ENCODE measurements around the gene ARL14EPL.
"Not testable (repeated sequence)": the region's sequence is repeated elsewhere in the genome, so short reads cannot be mapped to it uniquely, and the experiment has no call there.

ARL14EPL gene

GRCh38 chr5:116058346-116058936 is 26.2 kb downstream of the ARL14EPL start:
- FAIRE-seq = no peak

GRCh38 chr5:116062352-116062751 is 30.1 kb downstream of the ARL14EPL start:
- no peak for FAIRE-seq

GRCh38 chr5:116063950-116064349 is 31.7 kb downstream of the ARL14EPL start:
- FAIRE-seq = no peak

GRCh38 chr5:116068028-116068632 is 35.9 kb downstream of the ARL14EPL start:
- peak; percentile 94 for FAIRE-seq

GRCh38 chr5:116071211-116071610 is 38.9 kb downstream of the ARL14EPL start:
- no peak for FAIRE-seq

GRCh38 chr5:116075191-116075831 is 43.0 kb downstream of the ARL14EPL start:
- FAIRE-seq = no peak

DNA sequence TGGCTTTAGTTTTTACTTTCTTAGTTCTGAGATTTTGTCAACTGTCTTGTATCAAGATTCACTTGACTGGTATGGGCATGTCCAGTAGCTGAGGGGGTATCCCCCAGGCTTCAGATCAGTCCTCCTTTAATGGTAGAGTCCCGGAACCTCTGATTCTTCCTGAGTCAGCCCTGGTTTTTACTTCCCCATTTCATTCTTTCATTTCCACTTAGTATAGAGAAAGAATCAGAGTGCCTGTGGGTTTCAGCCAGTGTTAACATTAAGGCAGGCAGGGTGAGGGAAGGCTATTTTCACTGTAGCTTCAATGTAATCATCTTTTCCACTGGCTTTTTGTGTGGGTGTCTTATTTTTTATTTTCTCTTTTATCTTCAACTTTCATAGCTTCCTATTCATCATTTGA is 44.2 kb downstream of the ARL14EPL start:
- FAIRE-seq = no peak

DNA sequence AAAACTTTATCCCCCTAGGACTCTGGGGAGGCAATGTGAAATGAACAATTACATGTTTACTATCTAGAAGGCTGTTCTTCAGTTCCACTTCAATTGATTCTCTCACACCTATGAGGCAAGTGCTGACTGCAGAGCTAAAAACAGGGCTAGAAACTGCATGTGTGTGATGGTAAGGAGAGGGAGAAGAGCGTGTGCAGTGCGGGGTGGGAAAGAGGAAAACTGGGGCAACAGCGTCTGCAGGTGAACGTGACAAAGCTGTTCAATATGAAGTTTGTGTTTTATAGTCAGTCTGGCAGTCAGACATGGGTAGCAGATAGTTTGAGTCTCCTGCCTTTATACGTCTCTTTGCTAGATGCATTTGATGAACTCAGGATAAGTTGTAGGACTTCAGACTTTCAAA is 45.9 kb downstream of the ARL14EPL start:
- no peak for FAIRE-seq

GRCh38 chr5:116084287-116084691 is 52.0 kb downstream of the ARL14EPL start:
- no peak for FAIRE-seq

DNA sequence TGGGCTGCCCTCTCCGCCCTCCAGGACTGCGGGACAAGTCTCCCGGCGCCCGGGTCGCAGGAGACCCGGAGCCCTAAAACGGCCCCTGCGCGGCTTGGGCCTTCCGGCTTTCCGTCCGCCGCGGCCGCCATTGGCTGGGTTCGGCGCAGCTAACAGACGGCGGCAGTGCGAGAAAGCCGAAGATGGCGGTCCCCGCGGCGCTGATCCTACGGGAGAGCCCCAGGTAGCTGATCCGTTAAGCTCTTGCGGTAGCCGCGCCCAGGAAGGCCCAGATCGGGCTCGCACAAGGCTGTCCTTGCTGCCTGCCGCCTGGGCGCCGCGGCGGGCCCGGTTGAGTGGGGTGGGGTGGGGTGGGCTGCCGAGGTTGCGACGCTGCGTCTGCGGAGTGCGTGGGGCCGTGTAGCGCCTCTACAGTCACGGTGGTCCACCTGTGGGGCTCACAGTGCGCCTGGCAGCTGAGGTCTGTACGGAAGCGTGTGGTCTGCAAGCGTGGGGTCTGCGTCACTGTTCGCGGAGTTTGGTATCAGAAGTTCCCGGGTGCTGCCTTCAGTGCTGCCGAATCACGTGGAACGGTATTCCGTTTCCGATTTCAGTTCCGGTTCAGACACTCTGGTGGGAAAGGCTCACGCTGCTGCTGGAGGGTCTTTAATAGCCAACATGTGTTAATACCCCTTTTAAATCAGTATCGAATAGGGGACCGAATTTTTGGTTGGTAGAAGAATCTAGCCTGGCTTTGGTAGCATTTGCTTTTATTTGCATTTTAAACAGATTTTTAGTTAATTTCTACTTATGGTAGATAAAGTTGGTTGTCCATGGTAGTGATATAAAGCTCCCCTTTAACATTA is 52.8 kb downstream of the ARL14EPL start, which contains the start of gene COMMD10:
Gene COMMD10 (plus strand): TSS at position 155 of the 845 bp plus-strand sequence.
- peak; percentile 83 for FAIRE-seq

GRCh38 chr5:116086309-116086708 is 54.0 kb downstream of the ARL14EPL start:
- FAIRE-seq = not testable (repeated sequence)

GRCh38 chr5:116088062-116088461 is 55.8 kb downstream of the ARL14EPL start:
- no peak for FAIRE-seq

DNA sequence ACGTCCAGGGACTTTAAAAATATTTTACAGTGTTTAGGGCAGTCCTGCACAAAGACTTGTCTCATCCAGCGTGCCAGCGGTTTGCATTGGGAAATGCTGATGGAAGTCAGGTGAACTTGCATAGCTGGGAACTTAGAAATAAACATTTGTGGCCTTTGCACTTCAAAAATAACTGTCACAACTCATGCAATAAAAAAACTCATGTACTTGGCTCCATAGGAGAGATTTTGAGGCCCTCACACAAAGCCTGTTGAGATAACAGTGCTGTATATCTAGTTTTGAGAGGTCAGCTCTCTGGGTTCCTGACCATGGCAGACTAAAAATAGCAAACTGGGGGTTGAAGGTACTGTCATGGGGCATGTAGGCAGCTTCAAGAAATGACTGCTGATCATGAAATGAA is 58.0 kb downstream of the ARL14EPL start:
- FAIRE-seq = no peak

GRCh38 chr5:116091416-116091815 is 59.1 kb downstream of the ARL14EPL start:
- FAIRE-seq = no peak

DNA sequence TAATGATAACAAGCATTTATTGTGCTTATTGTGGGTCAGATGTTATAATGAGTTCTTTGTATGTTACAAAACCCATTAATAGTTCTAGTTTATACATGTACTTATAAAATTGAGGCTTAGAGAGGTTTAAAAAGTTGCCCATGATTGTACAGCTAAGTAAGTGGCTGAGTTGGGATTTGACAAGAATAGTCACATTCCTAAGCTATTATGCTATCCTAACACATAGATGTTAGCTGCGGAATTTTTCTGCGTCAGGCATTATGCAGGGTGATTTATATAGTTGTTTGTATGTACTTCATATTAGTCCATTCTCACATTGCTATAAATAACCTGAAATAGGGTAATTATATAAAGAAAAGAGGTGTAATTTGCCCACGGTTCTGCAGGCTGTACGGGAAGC is 65.0 kb downstream of the ARL14EPL start:
- no peak for FAIRE-seq

DNA sequence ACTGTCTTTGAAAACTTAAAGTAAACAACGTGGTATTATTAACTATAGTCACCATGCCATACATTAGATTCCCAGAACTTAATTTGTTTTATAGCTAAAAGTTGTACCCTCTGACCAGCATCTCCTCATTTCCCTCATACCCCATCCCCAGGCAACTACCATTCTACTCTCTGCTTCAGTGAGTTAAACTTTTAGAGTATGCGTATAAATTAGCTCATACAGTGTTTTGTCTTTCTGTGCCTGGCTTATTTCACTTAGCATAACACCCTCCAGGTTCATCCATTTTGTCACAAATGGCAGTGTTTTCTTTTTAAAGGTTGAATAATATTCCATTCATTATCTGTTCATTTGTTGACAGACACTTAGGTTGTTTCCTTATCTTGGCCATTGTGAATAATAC is 66.7 kb downstream of the ARL14EPL start:
- no peak for FAIRE-seq

DNA sequence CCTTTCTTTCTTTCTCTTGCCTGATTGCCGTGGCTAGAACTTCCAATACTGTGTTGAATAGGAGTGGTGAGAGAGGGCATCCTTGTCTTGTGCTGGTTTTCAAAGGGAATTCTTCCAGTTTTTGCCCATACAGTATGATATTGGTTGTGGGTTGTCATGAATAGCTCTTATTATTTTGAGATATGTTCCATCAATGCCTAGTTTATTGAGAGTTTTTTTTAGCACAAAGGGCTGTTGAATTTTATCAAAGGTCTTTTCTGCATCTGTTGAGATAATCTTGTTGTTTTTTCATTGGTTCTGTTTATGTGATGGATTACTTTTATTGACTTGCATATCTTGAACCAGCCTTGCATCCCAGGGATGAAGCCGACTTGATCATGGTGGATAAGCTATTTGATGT is 72.7 kb downstream of the ARL14EPL start:
- not testable (repeated sequence) for FAIRE-seq
